HCT116 (cell line): ENCODE data around the gene RXRA.

Experiments used
- ATF3 ChIP-seq: IDR thresholded peaks from 2 replicates; pipeline ENCODE4 v1.6.1; 2012
- CTCF ChIP-seq, 3 experiments: fragments of 200-600 bp in 1 of 3; sonication (generic) in 1 of 3; IDR thresholded peaks in 2 of 3; conservative IDR thresholded peaks in 1 of 3; 2 replicates each; pipeline ENCODE4 v1.5.1; 2012 to 2017; ENCODE audit warnings: low read depth in 2 of 3, low read length in 2 of 3, antibody characterized with exemption in 1 of 3, borderline replicate concordance in 1 of 3, control low read depth in 1 of 3, mild to moderate bottlenecking in 1 of 3, mixed read lengths in 1 of 3, mixed run types in 1 of 3, moderate library complexity in 1 of 3; ENCODE audit not compliant: insufficient read depth in 1 of 3
- POLR2A ChIP-seq: IDR thresholded peaks from 2 replicates; pipeline ENCODE4 v1.7.0; 2011; ENCODE audit warnings: borderline replicate concordance; ENCODE audit not compliant: insufficient read depth, insufficient read length; ENCODE audit errors: extremely low read depth
- TF ChIP-seq, protein P1 (sequence below): IDR thresholded peaks from 2 replicates; pipeline ENCODE4 v1.6.1; 2011; ENCODE audit warnings: mild to moderate bottlenecking, low read length, moderate library complexity; ENCODE audit not compliant: insufficient replicate concordance; ENCODE audit errors: extremely low read depth

DNA sequence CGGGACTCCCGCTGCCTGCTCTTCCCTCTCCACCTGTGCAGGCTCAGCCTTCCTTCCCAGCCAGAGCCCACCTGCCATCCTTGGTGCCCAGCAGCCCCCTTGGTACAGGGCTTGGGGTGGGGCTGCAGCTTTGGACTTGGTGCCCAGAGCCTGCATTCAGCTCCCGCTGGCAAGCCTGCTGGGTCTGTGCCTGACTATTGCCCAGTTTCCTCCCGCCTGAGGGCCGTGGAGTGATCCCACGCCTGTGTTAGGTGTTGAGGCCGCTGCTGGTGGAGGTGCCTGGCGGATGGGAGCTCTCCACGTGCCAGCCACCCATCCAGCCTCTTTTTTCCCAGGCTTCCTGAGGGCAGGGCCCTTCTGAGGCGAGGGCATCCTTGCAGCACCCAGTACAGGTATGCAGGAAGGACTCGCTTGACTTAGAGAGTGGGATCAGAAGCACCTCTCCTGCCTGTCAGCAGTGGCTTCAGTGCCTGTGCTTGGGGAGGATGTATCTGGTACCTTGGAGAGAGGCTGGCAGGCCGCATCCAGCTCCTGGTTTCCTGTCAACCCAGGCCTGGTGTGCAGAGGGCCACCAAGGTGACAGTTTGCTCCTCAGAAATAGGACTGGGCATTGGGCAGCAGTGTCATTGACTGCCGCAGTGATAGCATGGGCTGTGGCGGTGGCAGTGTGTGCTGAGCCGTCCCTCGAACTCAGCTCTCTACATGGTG is 7.8 kb downstream of the RXRA start:
- TF ChIP-seq CTCF (IDR thresholded peaks at IDR 0.05 in 2 of 3, conservative IDR thresholded peaks at IDR 0.05 in 1 of 3; ENCODE audit: borderline replicate concordance in 1 of 3, insufficient read depth in 1 of 3, low read depth in 2 of 3, low read length in 2 of 3) (no peak), POLR2A (no peak), ATF3 (no peak)
- TF ChIP-seq, protein P1, sequence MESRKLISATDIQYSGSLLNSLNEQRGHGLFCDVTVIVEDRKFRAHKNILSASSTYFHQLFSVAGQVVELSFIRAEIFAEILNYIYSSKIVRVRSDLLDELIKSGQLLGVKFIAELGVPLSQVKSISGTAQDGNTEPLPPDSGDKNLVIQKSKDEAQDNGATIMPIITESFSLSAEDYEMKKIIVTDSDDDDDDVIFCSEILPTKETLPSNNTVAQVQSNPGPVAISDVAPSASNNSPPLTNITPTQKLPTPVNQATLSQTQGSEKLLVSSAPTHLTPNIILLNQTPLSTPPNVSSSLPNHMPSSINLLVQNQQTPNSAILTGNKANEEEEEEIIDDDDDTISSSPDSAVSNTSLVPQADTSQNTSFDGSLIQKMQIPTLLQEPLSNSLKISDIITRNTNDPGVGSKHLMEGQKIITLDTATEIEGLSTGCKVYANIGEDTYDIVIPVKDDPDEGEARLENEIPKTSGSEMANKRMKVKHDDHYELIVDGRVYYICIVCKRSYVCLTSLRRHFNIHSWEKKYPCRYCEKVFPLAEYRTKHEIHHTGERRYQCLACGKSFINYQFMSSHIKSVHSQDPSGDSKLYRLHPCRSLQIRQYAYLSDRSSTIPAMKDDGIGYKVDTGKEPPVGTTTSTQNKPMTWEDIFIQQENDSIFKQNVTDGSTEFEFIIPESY, result no peak
